MCF 10A (cell line): ENCODE measurements around the gene PPARA. TPM values are rescaled to one million over a fixed set of nuclear protein-coding genes. Genes with fewer than 3 reads are reported as not detected.

Source experiments
- BruUV-seq: library from RNA; stranded (reverse); fragments of 400-500 nt; replicated peaks from 2 replicates; lab custom pipeline; 2021; lab: Mats Ljungman, UMichigan
- CTCF ChIA-PET: fragments of 300-600 bp; sonication (Branson Sonifier 250); formaldehyde crosslinking; extraction: SDS; loops from one replicate; lab custom pipeline; 2021; ENCODE audit warnings: antibody characterized with exemption, inconsistent platforms; lab: Yijun Ruan, JAX
- POLR2A ChIA-PET: fragments of 300-600, 350-650 bp; sonication (Branson Sonifier 250); formaldehyde crosslinking; extraction: SDS; loops from one replicate; lab custom pipeline; 2020; ENCODE audit warnings: antibody characterized with exemption, inconsistent platforms; lab: Yijun Ruan, JAX
- DNase-seq: peaks from one replicate; pipeline ENCODE4 v3.0.0-alpha.2; 2018; ENCODE audit not compliant: unreplicated experiment
- H3K27ac Mint-ChIP-seq: one replicate; pipeline ENCODE4 v1.8.0; 2022; ENCODE audit warnings: mild to moderate bottlenecking, low read depth, mixed read lengths; ENCODE audit not compliant: unreplicated experiment
- H3K27me3 Mint-ChIP-seq: one replicate; pipeline ENCODE4 v1.8.0; 2022; ENCODE audit warnings: mixed read lengths; ENCODE audit not compliant: insufficient read depth, unreplicated experiment
- H3K36me3 Mint-ChIP-seq: one replicate; pipeline ENCODE4 v1.8.0; 2022; ENCODE audit warnings: mild to moderate bottlenecking, moderate library complexity, mixed read lengths; ENCODE audit not compliant: insufficient read depth, unreplicated experiment
- H3K4me1 Mint-ChIP-seq: one replicate; pipeline ENCODE4 v1.8.0; 2022; ENCODE audit warnings: mixed read lengths; ENCODE audit not compliant: insufficient read depth, unreplicated experiment
- H3K4me3 Mint-ChIP-seq: one replicate; pipeline ENCODE4 v1.8.0; 2022; ENCODE audit warnings: mild to moderate bottlenecking, moderate library complexity, mixed read lengths; ENCODE audit not compliant: unreplicated experiment
- H3K9me3 Mint-ChIP-seq: one replicate; pipeline ENCODE4 v1.8.0; 2022; ENCODE audit warnings: mixed read lengths; ENCODE audit not compliant: unreplicated experiment
- CTCF ChIP-seq: fragments of 200-600 bp; IDR thresholded peaks from one replicate; pipeline ENCODE4 v1.8.0; 2022; ENCODE audit warnings: antibody characterized with exemption, mild to moderate bottlenecking; ENCODE audit not compliant: unreplicated experiment
- intact Hi-C: fragments of 100-400 bp; cut with micrococcal nuclease; formaldehyde crosslinking; loops from 2 replicates; pipeline ENCODE4 v1.14.1; 2022
- total RNA-seq: library from RNA; stranded (reverse); gene quantifications from 2 replicates; pipeline ENCODE4 v1.2.3, GENCODE V29; 2022

The PPARA gene
- total RNA-seq, 1 experiment from 2014 or later: 8.0 TPM

DNA sequence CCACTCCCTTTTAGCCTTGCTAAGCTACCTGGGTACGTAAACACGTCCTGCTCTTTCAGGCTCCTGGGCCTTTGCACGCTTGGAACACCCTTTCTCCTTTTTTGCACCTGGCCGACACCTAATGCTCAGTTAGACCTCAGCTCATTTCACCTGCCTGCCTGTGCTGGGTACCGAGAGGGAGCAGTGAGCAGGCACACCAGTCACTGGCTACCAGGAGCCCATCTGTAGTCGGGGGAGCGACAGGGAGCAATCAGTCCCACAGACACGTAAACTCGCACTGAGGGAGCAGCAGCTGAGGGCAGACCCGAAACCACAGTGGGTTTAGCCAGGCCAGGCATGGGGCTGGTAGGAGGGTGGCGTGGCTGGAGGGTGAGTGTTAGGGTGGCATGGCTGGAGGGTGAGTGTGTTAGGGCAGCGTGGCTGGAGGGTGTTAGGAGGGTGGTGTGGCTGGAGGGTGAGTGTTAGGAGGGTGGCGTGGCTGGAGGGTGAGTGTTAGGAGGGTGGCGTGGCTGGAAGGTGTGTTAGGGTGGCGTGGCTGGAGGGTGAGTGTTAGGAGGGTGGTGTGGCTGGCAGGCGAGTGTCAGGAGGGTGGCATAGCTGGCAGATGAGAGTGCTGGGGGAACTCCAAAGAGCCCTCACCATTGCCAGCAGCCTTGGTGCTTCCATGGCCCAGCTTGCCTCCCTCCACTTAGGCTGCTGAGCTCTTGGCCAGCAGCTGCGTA is 140.0 kb downstream of the PPARA start:
- BruUV-seq: no TSS peak
- no peak overlapping the region for H3K4me3 Mint-ChIP-seq
- no peaks in the 10 kb centered on the region for H3K4me1 Mint-ChIP-seq
- POLR2A ChIA-PET: no interaction called here
- H3K36me3 Mint-ChIP-seq: peaks cover 42% of the 10 kb centered on the region
- intact Hi-C loops: no loop called here
- no peak overlapping the region for H3K27ac Mint-ChIP-seq
- no peaks in the 10 kb centered on the region for H3K9me3 Mint-ChIP-seq
- no peak for TF ChIP-seq CTCF
- DNase-seq: no peak
- CTCF ChIA-PET: interaction anchor here (0.5 to 0.6 kb wide), 2 partner anchors 252 to 295 kb away, joined by 3 to 4 read pairs; no protein-coding TSS in a partner anchor
- H3K27me3 Mint-ChIP-seq: no peaks in the 10 kb centered on the region

- peaks cover 37% of the 10 kb centered on the region for H3K36me3 Mint-ChIP-seq
- TF ChIP-seq CTCF: no peak
- BruUV-seq: no TSS peak
Observed at GRCh38 chr22:46290843-46291785, 140.8 kb downstream of the PPARA start.

GRCh38 chr22:46292173-46292572 is 141.8 kb downstream of the PPARA start:
- TF ChIP-seq CTCF: no peak
- DNase-seq: no peak
- Mint-ChIP-seq H3K4me1 (peaks cover 8% of the 10 kb centered on the region), H3K27ac (no peak overlapping the region), H3K4me3 (no peak overlapping the region), H3K9me3 (no peaks in the 10 kb centered on the region), H3K36me3 (peaks cover 41% of the 10 kb centered on the region), H3K27me3 (no peaks in the 10 kb centered on the region)
- CTCF ChIA-PET: no interaction called here
- POLR2A ChIA-PET: no interaction called here
- intact Hi-C loops: no loop called here
- no TSS peak for BruUV-seq

More at GRCh38 chr22:46290843-46291785, 140.8 kb downstream of the PPARA start:
- Mint-ChIP-seq H3K4me3 (no peak overlapping the region), H3K27me3 (no peaks in the 10 kb centered on the region), H3K27ac (no peak overlapping the region), H3K9me3 (no peaks in the 10 kb centered on the region), H3K4me1 (peaks cover 3% of the 10 kb centered on the region)
- ChIA-PET CTCF (interaction anchor here (0.5 kb wide), 1 partner anchor 296 kb away, joined by 3 read pairs; no protein-coding TSS in a partner anchor), POLR2A (no interaction called here)
- no peak for DNase-seq
- intact Hi-C loops: no loop called here

GRCh38 chr22:46292732-46293131 is 142.4 kb downstream of the PPARA start:
- Mint-ChIP-seq H3K27ac (no peak overlapping the region), H3K36me3 (peaks cover 41% of the 10 kb centered on the region)
- CTCF ChIA-PET: no interaction called here

More at GRCh38 chr22:46292732-46293131, 142.4 kb downstream of the PPARA start:
- H3K9me3 Mint-ChIP-seq: no peaks in the 10 kb centered on the region
- DNase-seq: no peak
- POLR2A ChIA-PET: no interaction called here
- intact Hi-C loops: no loop called here
- H3K27me3 Mint-ChIP-seq: no peaks in the 10 kb centered on the region
- peaks cover 14% of the 10 kb centered on the region for H3K4me1 Mint-ChIP-seq
- no TSS peak for BruUV-seq
- TF ChIP-seq CTCF: no peak
- no peak overlapping the region for H3K4me3 Mint-ChIP-seq
